Adrenal gland (tissue), 5 donors: Measurements from ENCODE around the gene GAPVD1.

Source experiments
- POLR2A ChIP-seq, 2 donors: fragments of 450-650 bp; IDR thresholded peaks; one replicate each; pipeline ENCODE4 v1.6.1; 2017; ENCODE audit warnings: antibody characterized with exemption in 2 of 2, mild to moderate bottlenecking in 2 of 2, moderate library complexity in 1 of 2
- TF ChIP-seq, protein P1 (sequence below), 6 experiments: fragments of 450-650 bp in 4 of 6; fragments of 200-600 bp in 2 of 6; sonication (generic) in 1 of 6; IDR thresholded peaks; 1 replicate in 5 of 6; 2 replicates in 1 of 6; pipeline versions ENCODE4 v1.5.1 to v1.8.0; 2016 to 2021; ENCODE audit warnings: antibody characterized with exemption in 6 of 6, mild to moderate bottlenecking in 2 of 6, moderate library complexity in 1 of 6
- donor health status: DM: no; HTN: no; CAD: no.

DNA sequence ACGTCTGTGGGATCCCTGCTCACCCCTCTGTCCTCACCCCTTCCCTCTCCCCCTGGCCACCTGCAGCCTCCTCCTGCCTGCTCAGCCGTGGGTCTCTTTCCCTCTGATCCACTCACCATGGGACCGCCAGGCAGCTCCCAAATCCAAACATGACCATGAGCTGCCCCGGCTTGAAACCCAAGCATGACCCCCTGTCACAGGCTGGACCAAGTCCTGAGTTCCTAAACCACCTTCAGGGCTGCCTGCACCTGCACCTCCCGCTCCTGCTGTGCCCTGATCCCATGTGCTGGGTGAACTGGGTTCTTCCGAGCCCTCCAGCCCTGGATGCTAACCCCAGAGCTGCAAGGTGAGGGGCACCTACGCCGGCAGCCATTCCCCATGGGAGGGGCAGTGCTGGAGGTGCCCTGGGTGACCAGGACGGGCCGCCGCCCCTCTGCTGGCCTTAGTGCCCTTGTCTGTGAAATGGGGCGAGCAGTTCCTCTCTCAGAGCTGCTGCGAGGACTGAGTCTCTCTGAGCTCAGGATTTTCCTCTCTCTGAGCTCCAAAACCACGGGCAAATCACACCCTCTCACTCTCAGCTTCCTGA, 149.6 kb downstream of the GAPVD1 start:
- TF ChIP-seq, protein P1, sequence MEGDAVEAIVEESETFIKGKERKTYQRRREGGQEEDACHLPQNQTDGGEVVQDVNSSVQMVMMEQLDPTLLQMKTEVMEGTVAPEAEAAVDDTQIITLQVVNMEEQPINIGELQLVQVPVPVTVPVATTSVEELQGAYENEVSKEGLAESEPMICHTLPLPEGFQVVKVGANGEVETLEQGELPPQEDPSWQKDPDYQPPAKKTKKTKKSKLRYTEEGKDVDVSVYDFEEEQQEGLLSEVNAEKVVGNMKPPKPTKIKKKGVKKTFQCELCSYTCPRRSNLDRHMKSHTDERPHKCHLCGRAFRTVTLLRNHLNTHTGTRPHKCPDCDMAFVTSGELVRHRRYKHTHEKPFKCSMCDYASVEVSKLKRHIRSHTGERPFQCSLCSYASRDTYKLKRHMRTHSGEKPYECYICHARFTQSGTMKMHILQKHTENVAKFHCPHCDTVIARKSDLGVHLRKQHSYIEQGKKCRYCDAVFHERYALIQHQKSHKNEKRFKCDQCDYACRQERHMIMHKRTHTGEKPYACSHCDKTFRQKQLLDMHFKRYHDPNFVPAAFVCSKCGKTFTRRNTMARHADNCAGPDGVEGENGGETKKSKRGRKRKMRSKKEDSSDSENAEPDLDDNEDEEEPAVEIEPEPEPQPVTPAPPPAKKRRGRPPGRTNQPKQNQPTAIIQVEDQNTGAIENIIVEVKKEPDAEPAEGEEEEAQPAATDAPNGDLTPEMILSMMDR (IDR thresholded peaks at IDR 0.05), result no peak
- no peak for TF ChIP-seq POLR2A (IDR thresholded peaks at IDR 0.05)
